Measurements from ENCODE around the gene PPM1H.

DNA sequence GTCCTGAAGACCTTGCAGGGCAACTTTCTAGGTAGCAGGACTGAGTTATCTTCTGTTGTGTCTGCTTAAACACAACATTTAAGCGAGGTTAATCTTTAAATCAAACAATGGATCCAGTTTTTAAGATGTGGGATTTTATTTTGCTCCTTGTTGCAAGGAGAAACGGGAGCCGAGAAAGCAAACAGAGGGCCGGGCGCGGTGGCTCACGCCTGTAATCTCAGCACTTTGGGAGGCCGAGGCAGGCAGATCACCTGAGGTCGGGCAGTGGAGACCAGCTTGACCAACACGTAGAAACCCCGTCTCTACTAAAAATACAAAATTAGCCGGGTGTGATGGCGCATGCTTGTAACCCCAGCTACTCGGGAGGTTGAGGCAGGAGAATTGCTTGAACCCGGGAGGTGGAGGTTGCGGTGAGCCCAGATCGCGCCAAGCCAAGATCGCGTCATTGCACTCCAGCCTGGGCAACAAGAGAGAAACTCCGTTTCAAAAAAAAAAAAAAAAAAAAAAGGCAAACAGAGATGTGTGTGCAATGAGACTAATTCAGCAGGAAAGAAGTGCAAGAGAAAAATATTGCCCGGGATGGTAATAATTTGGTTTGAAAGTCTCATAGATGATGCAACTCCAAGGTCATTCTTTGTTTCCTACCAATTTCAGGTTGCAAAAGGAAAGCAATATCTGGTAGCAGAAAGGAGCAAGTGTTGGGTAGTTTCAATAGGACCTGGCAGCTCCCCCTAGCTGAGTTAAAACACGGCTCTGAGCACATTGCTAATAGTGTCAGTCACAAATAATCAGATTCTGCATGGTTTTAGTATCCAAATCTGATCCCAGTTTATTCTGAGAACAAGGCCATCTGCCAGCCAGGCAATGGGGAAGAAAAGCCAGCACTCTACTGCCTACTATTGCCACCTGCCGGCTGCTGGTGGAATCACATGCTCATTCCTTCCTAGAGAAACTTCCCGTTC lies 141.4 kb downstream of the PPM1H start:
- TF ChIP-seq, protein P1, sequence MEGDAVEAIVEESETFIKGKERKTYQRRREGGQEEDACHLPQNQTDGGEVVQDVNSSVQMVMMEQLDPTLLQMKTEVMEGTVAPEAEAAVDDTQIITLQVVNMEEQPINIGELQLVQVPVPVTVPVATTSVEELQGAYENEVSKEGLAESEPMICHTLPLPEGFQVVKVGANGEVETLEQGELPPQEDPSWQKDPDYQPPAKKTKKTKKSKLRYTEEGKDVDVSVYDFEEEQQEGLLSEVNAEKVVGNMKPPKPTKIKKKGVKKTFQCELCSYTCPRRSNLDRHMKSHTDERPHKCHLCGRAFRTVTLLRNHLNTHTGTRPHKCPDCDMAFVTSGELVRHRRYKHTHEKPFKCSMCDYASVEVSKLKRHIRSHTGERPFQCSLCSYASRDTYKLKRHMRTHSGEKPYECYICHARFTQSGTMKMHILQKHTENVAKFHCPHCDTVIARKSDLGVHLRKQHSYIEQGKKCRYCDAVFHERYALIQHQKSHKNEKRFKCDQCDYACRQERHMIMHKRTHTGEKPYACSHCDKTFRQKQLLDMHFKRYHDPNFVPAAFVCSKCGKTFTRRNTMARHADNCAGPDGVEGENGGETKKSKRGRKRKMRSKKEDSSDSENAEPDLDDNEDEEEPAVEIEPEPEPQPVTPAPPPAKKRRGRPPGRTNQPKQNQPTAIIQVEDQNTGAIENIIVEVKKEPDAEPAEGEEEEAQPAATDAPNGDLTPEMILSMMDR (IDR thresholded peaks at IDR 0.05): peak; percentile 90
- TF ChIP-seq, protein P2, sequence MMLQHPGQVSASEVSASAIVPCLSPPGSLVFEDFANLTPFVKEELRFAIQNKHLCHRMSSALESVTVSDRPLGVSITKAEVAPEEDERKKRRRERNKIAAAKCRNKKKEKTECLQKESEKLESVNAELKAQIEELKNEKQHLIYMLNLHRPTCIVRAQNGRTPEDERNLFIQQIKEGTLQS (CRISPR knock-in tag; conservative IDR thresholded peaks at IDR 0.05): no peak
- no peak for TF ChIP-seq SMAD3 (CRISPR knock-in tag; IDR thresholded peaks at IDR 0.05; ENCODE audit: borderline replicate concordance)
- TF ChIP-seq FOXK1 (CRISPR knock-in tag; IDR thresholded peaks at IDR 0.05): no peak
- TF ChIP-seq ESRRA (CRISPR knock-in tag; IDR thresholded peaks at IDR 0.05; ENCODE audit: borderline replicate concordance): no peak
- no peak for TF ChIP-seq TCF7 (CRISPR knock-in tag; IDR thresholded peaks at IDR 0.05; ENCODE audit: low read depth)
- no peak for TF ChIP-seq ATF1 (CRISPR knock-in tag; IDR thresholded peaks at IDR 0.05)
- no peak for TF ChIP-seq KAT7 (CRISPR knock-in tag; IDR thresholded peaks at IDR 0.05; ENCODE audit: borderline replicate concordance)

Measured in WTC11 (cell line).